ENCODE measurements around the gene VAPA. TPM values are rescaled to one million over a fixed set of nuclear protein-coding genes. Genes with fewer than 3 reads are reported as not detected.

VAPA gene
- total RNA-seq, 2 experiments from 2014 or later, result 146 to 152 TPM

DNA sequence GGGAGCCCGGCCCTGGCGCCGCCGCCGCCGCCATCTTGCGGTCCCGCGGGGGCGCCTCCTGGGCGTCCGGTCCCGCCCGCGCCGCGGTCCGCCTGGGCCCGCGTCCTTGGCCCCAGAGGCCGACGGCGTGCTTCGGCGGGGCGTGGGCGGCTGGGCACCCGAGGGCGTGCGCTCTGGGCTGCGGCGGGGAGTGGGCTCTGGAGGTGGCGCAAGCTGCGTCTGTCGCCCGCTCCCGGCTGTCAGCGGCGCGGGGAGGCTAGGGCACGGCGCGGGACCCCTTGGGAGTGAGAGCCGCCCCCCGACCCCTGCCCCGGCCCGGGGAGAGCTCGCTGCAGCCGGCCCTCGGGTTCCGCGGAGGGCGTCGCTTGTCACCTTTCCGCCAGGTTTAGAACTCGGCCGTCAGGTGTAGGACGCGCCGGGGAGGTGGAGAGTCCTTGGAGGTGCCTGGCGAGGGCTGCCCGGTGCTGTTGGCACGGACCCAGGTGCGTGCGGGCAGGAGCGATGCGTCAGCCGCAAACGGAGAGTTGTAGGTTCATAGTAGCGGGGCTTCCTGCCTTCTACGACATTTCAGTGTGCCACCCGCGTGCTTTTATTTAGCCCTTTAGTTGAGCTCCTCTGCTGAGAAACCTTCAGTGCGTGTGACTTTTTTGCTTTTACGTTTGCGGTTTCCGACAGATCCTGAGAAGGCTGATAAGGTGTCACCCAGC lies 921 bp downstream of the VAPA start:
- peaks cover 22% of the 10 kb centered on the region for H3K4me1 Mint-ChIP-seq (ENCODE audit: low read depth)
- intact Hi-C loops (cut with micrococcal nuclease), result no loop called here
- peak; percentile 86 for DNase-seq
- peak; percentile 14 for ATAC-seq
- no peaks in the 10 kb centered on the region for H3K9me3 Mint-ChIP-seq
- H3K36me3 Mint-ChIP-seq (ENCODE audit: low read depth), result peaks cover 4% of the 10 kb centered on the region
- TF ChIP-seq, protein P1, sequence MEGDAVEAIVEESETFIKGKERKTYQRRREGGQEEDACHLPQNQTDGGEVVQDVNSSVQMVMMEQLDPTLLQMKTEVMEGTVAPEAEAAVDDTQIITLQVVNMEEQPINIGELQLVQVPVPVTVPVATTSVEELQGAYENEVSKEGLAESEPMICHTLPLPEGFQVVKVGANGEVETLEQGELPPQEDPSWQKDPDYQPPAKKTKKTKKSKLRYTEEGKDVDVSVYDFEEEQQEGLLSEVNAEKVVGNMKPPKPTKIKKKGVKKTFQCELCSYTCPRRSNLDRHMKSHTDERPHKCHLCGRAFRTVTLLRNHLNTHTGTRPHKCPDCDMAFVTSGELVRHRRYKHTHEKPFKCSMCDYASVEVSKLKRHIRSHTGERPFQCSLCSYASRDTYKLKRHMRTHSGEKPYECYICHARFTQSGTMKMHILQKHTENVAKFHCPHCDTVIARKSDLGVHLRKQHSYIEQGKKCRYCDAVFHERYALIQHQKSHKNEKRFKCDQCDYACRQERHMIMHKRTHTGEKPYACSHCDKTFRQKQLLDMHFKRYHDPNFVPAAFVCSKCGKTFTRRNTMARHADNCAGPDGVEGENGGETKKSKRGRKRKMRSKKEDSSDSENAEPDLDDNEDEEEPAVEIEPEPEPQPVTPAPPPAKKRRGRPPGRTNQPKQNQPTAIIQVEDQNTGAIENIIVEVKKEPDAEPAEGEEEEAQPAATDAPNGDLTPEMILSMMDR (IDR thresholded peaks at IDR 0.05), result no peak
- H3K27ac Mint-ChIP-seq, result peak overlapping the region; percentile 91
- CTCF ChIA-PET, result interaction anchor here (0.8 kb wide), 1 partner anchor 12 kb away, joined by 4 read pairs; no protein-coding TSS in a partner anchor
- H3K27me3 Mint-ChIP-seq, result no peaks in the 10 kb centered on the region
- H3K4me3 Mint-ChIP-seq, result peak overlapping the region; percentile 91
- POLR2A ChIA-PET, result interaction anchor here (0.8 to 1.3 kb wide), 5 partner anchors 8 to 53 kb away, joined by 3 to 4 read pairs (median 3); no protein-coding TSS in a partner anchor

DNA sequence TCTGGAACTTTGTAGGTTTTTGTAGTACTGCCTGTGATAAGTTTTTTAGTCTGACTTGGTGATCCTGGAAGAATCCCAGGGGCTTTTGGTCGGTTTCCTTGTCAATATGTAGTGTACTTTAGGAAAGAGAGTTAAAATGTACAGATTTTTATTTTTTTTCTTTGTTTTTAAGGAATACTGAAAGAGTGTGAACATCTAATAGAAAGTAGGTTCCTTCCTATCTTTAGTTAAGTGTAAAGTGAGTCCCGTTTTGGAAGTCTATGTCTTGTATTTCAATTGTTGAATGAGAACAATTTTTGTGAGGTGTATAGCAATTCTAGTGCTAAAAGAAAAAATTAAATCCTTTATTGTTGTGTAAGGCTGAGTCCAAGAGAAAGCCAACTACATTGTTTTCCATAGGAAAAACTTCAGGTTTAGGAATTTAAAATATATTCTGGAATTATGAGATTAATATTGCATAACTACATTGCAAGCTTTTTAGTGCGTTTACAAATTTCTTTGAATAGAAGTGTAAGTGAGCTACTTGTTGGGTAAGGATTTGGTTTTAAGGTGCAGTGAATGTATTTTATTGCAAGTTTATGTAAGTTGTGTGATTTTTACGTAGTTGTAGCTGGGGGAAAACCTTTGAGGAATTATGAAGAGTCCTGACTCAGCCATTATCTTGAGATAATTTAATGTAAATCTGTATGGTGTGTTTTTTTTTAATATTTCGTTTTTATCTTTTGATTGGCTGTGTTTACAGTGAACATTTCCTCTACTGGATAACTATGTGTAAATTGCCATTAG lies 1.7 kb downstream of the VAPA start:
- H3K4me1 Mint-ChIP-seq (ENCODE audit: low read depth), result peaks cover 22% of the 10 kb centered on the region
- no peaks in the 10 kb centered on the region for H3K27me3 Mint-ChIP-seq
- DNase-seq (no peak), ATAC-seq (no peak)
- peak overlapping the region; percentile 91 for H3K4me3 Mint-ChIP-seq
- ChIA-PET POLR2A (interaction anchor here (0.8 to 1.3 kb wide), 5 partner anchors 8 to 54 kb away, joined by 3 to 4 read pairs (median 3); no protein-coding TSS in a partner anchor), CTCF (interaction anchor here (0.8 kb wide), 1 partner anchor 12 kb away, joined by 4 read pairs; no protein-coding TSS in a partner anchor)
- H3K9me3 Mint-ChIP-seq, result no peaks in the 10 kb centered on the region
- peaks cover 4% of the 10 kb centered on the region for H3K36me3 Mint-ChIP-seq (ENCODE audit: low read depth)
- intact Hi-C loops (cut with micrococcal nuclease), result no loop called here
- TF ChIP-seq, protein P1 (IDR thresholded peaks at IDR 0.05), result no peak
- peak overlapping the region; percentile 91 for H3K27ac Mint-ChIP-seq

GRCh38 chr18:9916077-9916639 lies 2.3 kb downstream of the VAPA start:
- CTCF ChIA-PET, result no interaction called here
- TF ChIP-seq, protein P1 (IDR thresholded peaks at IDR 0.05), result no peak
- DNase-seq (no peak), ATAC-seq (no peak)
- POLR2A ChIA-PET, result no interaction called here
- Mint-ChIP-seq H3K36me3 (ENCODE audit: low read depth) (peaks cover 4% of the 10 kb centered on the region), H3K9me3 (no peaks in the 10 kb centered on the region), H3K4me3 (peak overlapping the region; percentile 91), H3K4me1 (ENCODE audit: low read depth) (peaks cover 22% of the 10 kb centered on the region), H3K27ac (peak overlapping the region; percentile 91), H3K27me3 (no peaks in the 10 kb centered on the region)
- intact Hi-C loops (cut with micrococcal nuclease), result no loop called here

- intact Hi-C loops (cut with micrococcal nuclease), result no loop called here
- ChIA-PET POLR2A (no interaction called here), CTCF (no interaction called here)
- Mint-ChIP-seq H3K4me3 (peak overlapping the region; percentile 91), H3K4me1 (ENCODE audit: low read depth) (peaks cover 23% of the 10 kb centered on the region), H3K9me3 (no peaks in the 10 kb centered on the region), H3K27ac (no peak overlapping the region), H3K36me3 (ENCODE audit: low read depth) (peaks cover 6% of the 10 kb centered on the region), H3K27me3 (no peaks in the 10 kb centered on the region)
- TF ChIP-seq, protein P1 (IDR thresholded peaks at IDR 0.05), result no peak
- DNase-seq, result no peak
- no peak for ATAC-seq
These were observed 3.0 kb downstream of the VAPA start for GRCh38 chr18:9916808-9917207.

All from activated CD8-positive, alpha-beta T cell treated with anti-CD3 and anti-CD28 coated beads for 36 hours (primary cell).